Body of pancreas (tissue), 4 donors: ENCODE measurements around the gene ZCWPW2.

Source experiments
- POLR2A ChIP-seq, 3 donors: fragments of 450-650 bp; IDR thresholded peaks; one replicate each; pipeline ENCODE4 v1.6.1; 2016; ENCODE audit warnings: antibody characterized with exemption in 3 of 3, mild to moderate bottlenecking in 2 of 3
- TF ChIP-seq, protein P1 (sequence below), 7 experiments: fragments of 450-650 bp in 4 of 7; fragments of 200-600 bp in 3 of 7; sonication (generic) in 3 of 7; IDR thresholded peaks; one replicate each; pipeline ENCODE4 v1.5.1; 2016 to 2019; ENCODE audit warnings: antibody characterized with exemption in 7 of 7

DNA sequence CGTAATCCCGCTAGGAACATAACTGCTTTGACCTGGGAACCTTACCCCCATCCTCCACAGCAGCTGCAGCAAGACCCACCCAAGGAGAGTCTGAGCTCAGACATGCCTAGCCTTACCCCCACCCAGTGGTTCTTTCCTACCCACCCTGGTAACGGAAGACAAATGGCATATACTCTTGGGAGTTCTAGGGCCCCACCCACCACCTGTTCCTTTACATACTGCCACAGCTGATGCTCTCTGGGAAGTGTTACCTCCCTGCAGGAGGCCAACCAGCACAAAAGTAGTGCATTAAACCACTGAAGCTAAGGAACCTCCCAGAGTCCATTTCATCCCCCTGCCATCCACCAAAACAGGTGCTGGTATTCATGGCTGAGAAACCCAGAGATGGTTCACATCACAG, 50.7 kb downstream of the ZCWPW2 start:
- TF ChIP-seq, protein P1, sequence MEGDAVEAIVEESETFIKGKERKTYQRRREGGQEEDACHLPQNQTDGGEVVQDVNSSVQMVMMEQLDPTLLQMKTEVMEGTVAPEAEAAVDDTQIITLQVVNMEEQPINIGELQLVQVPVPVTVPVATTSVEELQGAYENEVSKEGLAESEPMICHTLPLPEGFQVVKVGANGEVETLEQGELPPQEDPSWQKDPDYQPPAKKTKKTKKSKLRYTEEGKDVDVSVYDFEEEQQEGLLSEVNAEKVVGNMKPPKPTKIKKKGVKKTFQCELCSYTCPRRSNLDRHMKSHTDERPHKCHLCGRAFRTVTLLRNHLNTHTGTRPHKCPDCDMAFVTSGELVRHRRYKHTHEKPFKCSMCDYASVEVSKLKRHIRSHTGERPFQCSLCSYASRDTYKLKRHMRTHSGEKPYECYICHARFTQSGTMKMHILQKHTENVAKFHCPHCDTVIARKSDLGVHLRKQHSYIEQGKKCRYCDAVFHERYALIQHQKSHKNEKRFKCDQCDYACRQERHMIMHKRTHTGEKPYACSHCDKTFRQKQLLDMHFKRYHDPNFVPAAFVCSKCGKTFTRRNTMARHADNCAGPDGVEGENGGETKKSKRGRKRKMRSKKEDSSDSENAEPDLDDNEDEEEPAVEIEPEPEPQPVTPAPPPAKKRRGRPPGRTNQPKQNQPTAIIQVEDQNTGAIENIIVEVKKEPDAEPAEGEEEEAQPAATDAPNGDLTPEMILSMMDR (IDR thresholded peaks at IDR 0.05), result no peak
- TF ChIP-seq POLR2A (IDR thresholded peaks at IDR 0.05), result no peak
